H1 (cell line): ENCODE data around the gene DNAAF8. TPM values are rescaled to one million over a fixed set of nuclear protein-coding genes. Genes with fewer than 3 reads are reported as not detected.

Source experiments
- CTCF ChIA-PET: fragments of 300-600 bp; sonication (Branson Sonifier 250); formaldehyde crosslinking; loops from one replicate; lab custom pipeline; 2021; ENCODE audit not compliant: partially characterized antibody; lab: Charles Lee
- POLR2A ChIA-PET: fragments of 300-600 bp; sonication (Branson Sonifier 250); formaldehyde crosslinking; loops from one replicate; lab custom pipeline; 2021; ENCODE audit warnings: inconsistent platforms; ENCODE audit not compliant: partially characterized antibody; lab: Charles Lee
- DNase-seq, 2 experiments: peaks; one replicate each; pipeline versions ENCODE4 v3.0.0 to v3.0.0-alpha.2; 2010 to 2022; ENCODE audit warnings: low spot score in 2 of 2, low read depth in 1 of 2, mixed read lengths in 1 of 2
- FAIRE-seq: peaks from 2 replicates; lab custom pipeline; 2011; peaks lifted over from hg19 to GRCh38; lab: Jason Lieb, UNC
- H2AFZ ChIP-seq: 2 replicates; pipeline ENCODE4 v1.8.1; 2012; ENCODE audit warnings: low read length, inconsistent platforms
- H2AK5ac ChIP-seq: 2 replicates; pipeline ENCODE4 v1.6.1; 2013; ENCODE audit warnings: low read depth, low read length
- H2BK120ac ChIP-seq: replicated peaks from 2 replicates; pipeline ENCODE3; 2013; ENCODE audit warnings: low read depth, low read length, inconsistent platforms
- H2BK12ac ChIP-seq: 2 replicates; pipeline ENCODE4 v1.6.1; 2013; ENCODE audit warnings: low read depth, low read length
- H2BK15ac ChIP-seq: 2 replicates; pipeline ENCODE4 v1.6.1; 2013; ENCODE audit warnings: low read length
- H2BK20ac ChIP-seq: 2 replicates; pipeline ENCODE4 v1.6.1; 2013; ENCODE audit warnings: low read length
- H2BK5ac ChIP-seq: 2 replicates; pipeline ENCODE4 v1.6.1; 2013; ENCODE audit warnings: low read depth, low read length
- H3K14ac ChIP-seq: 2 replicates; pipeline ENCODE4 v1.6.1; 2013; ENCODE audit warnings: inconsistent platforms; ENCODE audit not compliant: insufficient read length
- H3K18ac ChIP-seq: 2 replicates; pipeline ENCODE4 v1.6.1; 2013; ENCODE audit warnings: low read length; ENCODE audit errors: extremely low read depth
- H3K23ac ChIP-seq: 2 replicates; pipeline ENCODE4 v1.6.1; 2013; ENCODE audit warnings: inconsistent platforms; ENCODE audit not compliant: insufficient read length
- H3K23me2 ChIP-seq: 2 replicates; pipeline ENCODE4 v1.6.1; 2013; ENCODE audit warnings: low read depth, low read length
- H3K27ac ChIP-seq: 2 replicates; pipeline ENCODE4 v1.6.1; 2011; ENCODE audit warnings: low read depth, low read length, inconsistent platforms
- H3K27me3 ChIP-seq, 4 experiments: replicated peaks in 1 of 4; 1 replicate in 1 of 4; 2 replicates in 3 of 4; pipeline versions ENCODE4 v1.6.1 to v1.8.1; 2011 to 2013; ENCODE audit warnings: low read length in 3 of 4, mild to moderate bottlenecking in 3 of 4, inconsistent platforms in 2 of 4, mixed read lengths in 2 of 4, moderate library complexity in 1 of 4; ENCODE audit not compliant: control insufficient read depth in 3 of 4, insufficient read depth in 3 of 4; ENCODE audit errors: extremely low read depth in 1 of 4
- H3K36me3 ChIP-seq, 4 experiments: 2 replicates each; pipeline versions ENCODE4 v1.6.1 to v1.8.1; 2011 to 2013; ENCODE audit warnings: mild to moderate bottlenecking in 4 of 4, low read length in 3 of 4, moderate library complexity in 2 of 4, control low read depth in 1 of 4, inconsistent platforms in 1 of 4; ENCODE audit not compliant: insufficient read depth in 4 of 4, control insufficient read depth in 2 of 4
- H3K4ac ChIP-seq: replicated peaks from 2 replicates; pipeline ENCODE3; 2013; ENCODE audit warnings: low read length, low read depth, mixed read lengths, inconsistent platforms; ENCODE audit not compliant: insufficient read length
- H3K4me1 ChIP-seq, 4 experiments: replicated peaks in 1 of 4; 1 replicate in 1 of 4; 2 replicates in 3 of 4; pipeline versions ENCODE4 v1.6.1 to v1.8.1; 2011 to 2013; ENCODE audit warnings: low read length in 3 of 4, inconsistent platforms in 2 of 4, mixed read lengths in 1 of 4; ENCODE audit not compliant: insufficient read depth in 4 of 4, control insufficient read depth in 3 of 4
- H3K4me2 ChIP-seq, 2 experiments: 2 replicates each; pipeline versions ENCODE4 v1.6.1 to v1.8.1; 2011 to 2013; ENCODE audit warnings: low read depth in 2 of 2, low read length in 2 of 2, control low read depth in 1 of 2, inconsistent platforms in 1 of 2, mild to moderate bottlenecking in 1 of 2; ENCODE audit not compliant: insufficient read depth in 1 of 2
- H3K4me3 ChIP-seq, 4 experiments: fragments of 200-600, 300-600 bp in 1 of 4; sonication (generic), shearing (Covaris generic), sonication (Bioruptor Twin) in 1 of 4; 2 replicates each; pipeline versions ENCODE4 v1.5.1 to v1.8.1; 2011 to 2016; ENCODE audit warnings: low read length in 4 of 4, low read depth in 3 of 4, control low read depth in 2 of 4, inconsistent platforms in 2 of 4, mild to moderate bottlenecking in 2 of 4, mixed read lengths in 1 of 4, moderate library complexity in 1 of 4; ENCODE audit not compliant: insufficient read depth in 2 of 4; ENCODE audit errors: extremely low read depth in 1 of 4
- H3K56ac ChIP-seq: replicated peaks from 2 replicates; pipeline ENCODE3; 2013; ENCODE audit warnings: low read depth, mild to moderate bottlenecking, mixed read lengths, low read length, inconsistent platforms; ENCODE audit not compliant: insufficient read length
- H3K79me1 ChIP-seq: 2 replicates; pipeline ENCODE4 v1.6.1; 2013; ENCODE audit warnings: low read depth, low read length, control low read depth
- H3K79me2 ChIP-seq, 2 experiments: 2 replicates each; pipeline versions ENCODE4 v1.6.1 to v1.8.1; 2012 to 2013; ENCODE audit warnings: low read length in 2 of 2, mild to moderate bottlenecking in 2 of 2, inconsistent platforms in 1 of 2; ENCODE audit not compliant: insufficient read depth in 2 of 2, control insufficient read depth in 1 of 2
- H3K9ac ChIP-seq, 4 experiments: replicated peaks in 1 of 4; 1 replicate in 1 of 4; 2 replicates in 3 of 4; pipeline versions ENCODE4 v1.6.1 to v1.8.1; 2011 to 2013; ENCODE audit warnings: low read depth in 3 of 4, low read length in 3 of 4, control low read depth in 2 of 4, mild to moderate bottlenecking in 2 of 4, moderate library complexity in 2 of 4, inconsistent platforms in 1 of 4; ENCODE audit errors: extremely low read depth in 1 of 4
- H3K9me3 ChIP-seq, 2 experiments: 2 replicates each; pipeline versions ENCODE4 v1.6.1 to v1.8.1; 2012 to 2013; ENCODE audit warnings: mild to moderate bottlenecking in 2 of 2, moderate library complexity in 2 of 2, control low read depth in 1 of 2, inconsistent platforms in 1 of 2, low read depth in 1 of 2, low read length in 1 of 2, mixed read lengths in 1 of 2; ENCODE audit not compliant: insufficient read depth in 2 of 2
- H4K20me1 ChIP-seq, 2 experiments: replicated peaks in 1 of 2; 2 replicates each; pipeline versions ENCODE3 to v1.8.1; 2011 to 2013; ENCODE audit warnings: inconsistent platforms in 2 of 2, low read length in 2 of 2, mild to moderate bottlenecking in 1 of 2; ENCODE audit not compliant: insufficient read depth in 2 of 2, control insufficient read depth in 1 of 2
- H4K5ac ChIP-seq: 2 replicates; pipeline ENCODE4 v1.6.1; 2013; ENCODE audit warnings: low read length, low read depth, mixed read lengths, inconsistent platforms; ENCODE audit not compliant: insufficient read length
- H4K8ac ChIP-seq: 2 replicates; pipeline ENCODE4 v1.8.0; 2013; ENCODE audit warnings: mild to moderate bottlenecking, moderate library complexity, low read length, inconsistent platforms; ENCODE audit not compliant: insufficient read depth; ENCODE audit errors: extremely low read depth
- H4K91ac ChIP-seq: replicated peaks from 2 replicates; pipeline ENCODE3; 2013; ENCODE audit warnings: low read length, mixed read lengths, inconsistent platforms; ENCODE audit not compliant: insufficient read length
- BRCA1 ChIP-seq: IDR thresholded peaks from 2 replicates; pipeline ENCODE4 v1.6.1; 2012; ENCODE audit warnings: low read depth, low read length, improper control_type of control experiment
- EZH2 ChIP-seq: fragments of 200-600 bp; sonication (generic); IDR thresholded peaks from 2 replicates; pipeline ENCODE4 v1.7.1; 2012; ENCODE audit warnings: low read depth, mild to moderate bottlenecking, moderate library complexity, low read length, inconsistent platforms; ENCODE audit not compliant: severe bottlenecking
- POU5F1 ChIP-seq: IDR thresholded peaks from 2 replicates; pipeline ENCODE4 v1.6.1; 2011; ENCODE audit warnings: low read depth, mild to moderate bottlenecking, low read length, moderate library complexity
- RBBP5 ChIP-seq: IDR thresholded peaks from 2 replicates; pipeline ENCODE4 v1.7.1; 2012; ENCODE audit warnings: low read depth, mild to moderate bottlenecking, inconsistent platforms, low read length, moderate library complexity, borderline replicate concordance
- SIN3A ChIP-seq, 2 experiments: IDR thresholded peaks in 1 of 2; conservative IDR thresholded peaks in 1 of 2; 2 replicates each; pipeline ENCODE4 v1.6.1; 2011 to 2012; ENCODE audit warnings: low read length in 2 of 2, improper control_type of control experiment in 1 of 2, low read depth in 1 of 2, mild to moderate bottlenecking in 1 of 2
- SP2 ChIP-seq: IDR thresholded peaks from 2 replicates; pipeline ENCODE4 v1.6.1; 2012; ENCODE audit warnings: mild to moderate bottlenecking, low read length, inconsistent platforms
- WGBS, 2 experiments: shearing (Covaris generic) in 1 of 2; methylation state at CpG; one replicate each; pipeline versions ENCODE4 v1.1.6 to v1.1.7; 2013 to 2015; ENCODE audit warnings: low lambda C conversion rate in 2 of 2, mixed read lengths in 2 of 2, inconsistent platforms in 1 of 2, low coverage in 1 of 2, missing lambda C conversion rate in 1 of 2; ENCODE audit not compliant: insufficient replicate concordance in 2 of 2, insufficient coverage in 1 of 2, insufficient read length in 1 of 2; ENCODE audit errors: extremely low coverage in 1 of 2, missing lambda C conversion rate in 1 of 2; 5-methylcytosine and 5-hydroxymethylcytosine counted together
- polyA plus RNA-seq, 7 experiments: library from polyadenylated mRNA; depleted of rRNA in 3 of 7; stranded (reverse) in 5 of 7; unstranded in 2 of 7; fragments of >200 nt in 5 of 7; fragments of 200-250 nt in 2 of 7; gene quantifications; 1 replicate in 5 of 7; 2 replicates in 1 of 7; 4 replicates in 1 of 7; pipeline versions ENCODE4 v1.2.1 to v1.2.3, GENCODE V29; 2011 to 2013; ENCODE audit warnings: missing spikeins in 2 of 7, mixed read lengths in 2 of 7
- total RNA-seq: library from RNA; stranded (reverse); fragmentation: NEBNext Ultra II Directional; extraction: Animal tissue kit (Norgen Biotek cat#: 25700); gene quantifications from 2 replicates; pipeline ENCODE4 v1.2.1, GENCODE V29; 2021
- TF ChIP-seq, protein P1 (sequence below): IDR thresholded peaks from 2 replicates; pipeline ENCODE4 v1.6.1; 2012; ENCODE audit warnings: inconsistent platforms

The DNAAF8 gene
- total and polyA plus RNA-seq, 2 of the 8 experiments (the other 6 are each of a cell fraction or from before 2014, with no cell fraction given), result 0.39 TPM; not detected in 1

DNA sequence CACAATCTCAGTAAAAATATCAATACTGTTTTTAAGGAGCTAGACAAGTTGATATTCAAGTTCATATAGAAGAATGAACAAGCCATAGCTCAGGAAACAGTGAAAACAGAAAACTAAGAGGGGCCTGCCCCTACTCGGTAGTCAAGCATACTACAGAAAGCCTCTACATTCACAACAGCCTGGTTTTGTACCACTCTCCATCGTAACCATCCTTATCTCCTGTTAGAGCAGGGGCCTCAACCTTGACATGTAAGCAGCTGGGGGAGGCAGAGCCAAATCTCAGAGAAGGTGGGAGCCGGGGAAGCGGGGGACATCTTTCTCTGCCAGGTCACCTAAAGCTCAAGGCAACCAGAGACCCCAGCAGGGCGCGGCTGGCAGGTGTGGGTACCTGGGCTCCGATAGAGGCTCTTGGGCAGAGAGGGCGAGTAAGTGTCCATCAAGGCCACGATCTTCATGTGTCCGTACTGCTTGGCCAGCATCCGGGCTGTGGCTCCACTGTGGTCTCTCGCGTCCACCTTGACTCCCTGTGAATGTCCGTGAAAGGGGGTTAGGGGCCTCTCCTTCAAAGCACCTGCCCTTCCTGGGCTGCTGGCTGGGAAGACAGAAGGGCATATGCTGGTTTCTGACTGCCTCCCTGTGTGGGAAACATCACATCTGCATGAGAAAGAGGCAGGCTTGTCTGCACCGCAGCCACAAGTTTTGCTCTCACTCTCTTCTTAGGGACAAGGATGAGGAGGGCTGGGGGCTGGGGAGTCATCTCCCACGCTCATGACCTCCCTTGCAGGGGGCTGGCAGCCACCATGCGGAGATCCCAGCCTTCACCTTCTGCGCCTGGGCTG lies 20.5 kb upstream of the DNAAF8 start:
- H4K91ac ChIP-seq, result no peak overlapping the region
- POLR2A ChIA-PET, result interaction anchor here (1.0 to 2.2 kb wide), 5 partner anchors 7 to 54 kb away, joined by 4 to 10 read pairs (median 4); no protein-coding TSS in a partner anchor
- 72% methylated on average over 18 of the region's 18 CpGs; no CpG with 5 or more reads in 1 of the 2 experiments for WGBS, 2 experiments
- CTCF ChIA-PET, result interaction anchor here (1.3 to 1.6 kb wide), 2 partner anchors 91 to 242 kb away, joined by 3 to 4 read pairs; no protein-coding TSS in a partner anchor
- no peak overlapping the region for H2AFZ ChIP-seq
- peak; percentile 39 for FAIRE-seq
- H3K27ac ChIP-seq, result no peak overlapping the region
- peak overlapping the region; percentile 50 to 55 for H3K4me2 ChIP-seq
- peaks cover under 1 to 16% (median 8%) of the 10 kb centered on the region in 4 experiments for H3K4me1 ChIP-seq
- H3K9me3 ChIP-seq, result no peaks in the 10 kb centered on the region
- H3K27me3 ChIP-seq, result no peaks in the 10 kb centered on the region
- H2BK15ac ChIP-seq, result no peak overlapping the region
- H3K4ac ChIP-seq, result no peak overlapping the region
- peak overlapping the region in 2 of 4 experiments; percentile 11 to 19; a peak in 3 of 8 replicates for H3K4me3 ChIP-seq
- no peak overlapping the region; the same call in 1 of the 2 replicates for H3K18ac ChIP-seq
- no peaks in the 10 kb centered on the region for H4K20me1 ChIP-seq
- H3K23ac ChIP-seq, result no peak overlapping the region
- no peaks in the 10 kb centered on the region for H3K79me1 ChIP-seq
- H2BK20ac ChIP-seq, result no peak overlapping the region
- no peak overlapping the region for H3K14ac ChIP-seq
- no peak overlapping the region for H2AK5ac ChIP-seq
- H2BK12ac ChIP-seq, result peak overlapping the region; percentile 39; the same call in 1 of the 2 replicates
- H3K79me2 ChIP-seq, result no peaks in the 10 kb centered on the region
- H2BK5ac ChIP-seq, result no peak overlapping the region
- H3K56ac ChIP-seq, result no peak overlapping the region
- TF ChIP-seq RBBP5 (no peak), SP2 (no peak), POU5F1 (peak; percentile 59; the same call in 1 of the 2 replicates), BRCA1 (no peak), EZH2 (no peak), SIN3A (conservative IDR thresholded peaks at IDR 0.05 in 1 of 2, IDR thresholded peaks at IDR 0.05 in 1 of 2; ENCODE audit: low read depth in 1 of 2, low read length in 2 of 2) (0 out of 4 replicates have a peak, but pooled peaks of 1 of the 2 experiments have one; percentile 28)
- TF ChIP-seq, protein P1, sequence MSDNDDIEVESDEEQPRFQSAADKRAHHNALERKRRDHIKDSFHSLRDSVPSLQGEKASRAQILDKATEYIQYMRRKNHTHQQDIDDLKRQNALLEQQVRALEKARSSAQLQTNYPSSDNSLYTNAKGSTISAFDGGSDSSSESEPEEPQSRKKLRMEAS, result 0 out of 2 replicates have a peak, but pooled peaks have one; percentile 9
- no peak overlapping the region for H2BK120ac ChIP-seq
- peak overlapping the region; percentile 60 for H4K5ac ChIP-seq
- H3K23me2 ChIP-seq, result no peaks in the 10 kb centered on the region
- no peak overlapping the region for H4K8ac ChIP-seq
- peak overlapping the region in 2 of 4 experiments; percentile 16 to 38; a peak in 1 of 7 replicates for H3K9ac ChIP-seq
- DNase-seq, result no peak
- H3K36me3 ChIP-seq, result peaks cover 0 to 24% (median 2%) of the 10 kb centered on the region in 4 experiments; a peak in 4 of 8 replicates
